ENCODE results near the gene UFSP1.

- TF ChIP-seq CTCF (conservative IDR thresholded peaks at IDR 0.05 in 1 of 2, IDR thresholded peaks at IDR 0.05 in 1 of 2; ENCODE audit: extremely low read depth in 1 of 2, insufficient read depth in 1 of 2, low read depth in 1 of 2, low read length in 2 of 2) (no peak), EZH2 (IDR thresholded peaks at IDR 0.05; ENCODE audit: borderline replicate concordance, low read length) (no peak)
These were observed 8.9 kb downstream of the UFSP1 start for GRCh38 chr7:100880645-100881044.

Data from mammary epithelial cell (primary cell).